ENCODE measurements around the gene ART5. TPM values are rescaled to one million over a fixed set of nuclear protein-coding genes. Genes with fewer than 3 reads are reported as not detected.

The ART5 gene, protein sequence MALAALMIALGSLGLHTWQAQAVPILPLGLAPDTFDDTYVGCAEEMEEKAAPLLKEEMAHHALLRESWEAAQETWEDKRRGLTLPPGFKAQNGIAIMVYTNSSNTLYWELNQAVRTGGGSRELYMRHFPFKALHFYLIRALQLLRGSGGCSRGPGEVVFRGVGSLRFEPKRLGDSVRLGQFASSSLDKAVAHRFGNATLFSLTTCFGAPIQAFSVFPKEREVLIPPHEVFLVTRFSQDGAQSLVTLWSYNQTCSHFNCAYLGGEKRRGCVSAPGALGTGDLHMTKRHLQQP
- not detected for total RNA-seq

DNA sequence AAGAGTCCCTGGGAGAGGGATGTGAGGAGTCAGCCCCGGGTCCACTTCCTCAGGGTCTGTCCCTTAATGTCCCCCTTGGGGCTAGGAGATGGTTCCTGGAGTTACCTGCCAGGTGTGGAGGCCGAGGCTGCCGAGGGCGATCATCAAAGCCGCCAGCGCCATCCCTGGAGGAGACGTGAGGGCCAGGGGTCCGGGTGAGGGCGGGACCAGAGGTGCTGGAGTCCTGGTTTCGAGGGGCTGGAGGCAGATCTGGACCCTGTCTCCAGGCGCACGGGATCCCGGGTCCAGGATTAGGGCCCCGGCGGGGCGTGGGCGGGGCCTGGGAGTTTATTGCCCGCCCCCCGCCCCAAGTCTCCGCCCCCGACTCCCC is at the start of gene ART5:
Gene ART5, minus strand, starts transcription at position 292 of the 370 bp plus-strand sequence. Its CDS starts 130 bp downstream, at position 162.

DNA sequence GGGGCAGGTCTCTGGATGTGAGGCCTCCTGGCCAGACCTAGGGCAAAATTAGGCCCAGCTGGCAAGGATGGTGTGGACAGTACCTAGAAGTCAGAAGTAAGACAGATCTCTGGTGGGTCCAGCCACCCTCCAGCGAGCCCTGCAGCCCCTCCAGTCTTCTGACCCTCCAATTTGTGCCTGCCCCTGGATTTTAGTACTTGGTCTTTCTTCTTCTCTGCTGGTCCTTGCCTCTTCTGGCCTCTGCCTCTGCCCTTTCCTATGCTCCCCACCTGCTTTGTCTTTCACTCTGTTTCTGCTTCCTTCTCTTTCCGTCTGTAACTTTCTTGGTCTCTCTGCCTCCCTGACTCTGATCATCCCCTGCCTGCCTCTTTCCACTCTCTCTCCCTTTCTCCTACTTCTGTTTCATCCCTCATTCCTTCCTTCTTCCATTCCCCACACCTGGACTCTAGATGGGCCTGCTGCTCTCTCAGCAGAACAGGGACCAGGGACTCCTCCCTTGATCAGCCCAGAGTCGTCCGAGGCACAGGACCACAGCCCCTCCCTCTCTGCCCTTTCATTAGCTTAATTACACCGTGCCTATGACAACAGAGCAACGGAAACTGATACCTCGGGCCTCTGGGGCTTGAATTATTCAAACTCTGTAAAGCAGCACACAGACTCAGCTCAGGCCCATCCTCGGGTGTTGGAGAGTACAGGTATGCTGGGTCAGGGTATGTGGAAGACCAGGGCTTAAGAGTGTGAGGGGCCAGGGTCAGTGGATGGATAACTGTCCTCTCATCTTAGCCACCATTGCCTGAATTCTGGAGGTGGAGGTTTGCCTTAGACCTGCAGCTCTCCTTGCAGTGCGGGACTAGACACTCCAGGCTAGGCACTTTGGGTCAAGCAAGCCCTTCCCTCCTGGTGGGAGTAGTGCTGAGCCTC is 29.8 kb upstream of the ART5 start, which contains the start of gene CHRNA10:
Gene CHRNA10, minus strand, starts transcription at position 51 of the 921 bp plus-strand sequence. CDS start 72 bp downstream, outside the sequence.

DNA sequence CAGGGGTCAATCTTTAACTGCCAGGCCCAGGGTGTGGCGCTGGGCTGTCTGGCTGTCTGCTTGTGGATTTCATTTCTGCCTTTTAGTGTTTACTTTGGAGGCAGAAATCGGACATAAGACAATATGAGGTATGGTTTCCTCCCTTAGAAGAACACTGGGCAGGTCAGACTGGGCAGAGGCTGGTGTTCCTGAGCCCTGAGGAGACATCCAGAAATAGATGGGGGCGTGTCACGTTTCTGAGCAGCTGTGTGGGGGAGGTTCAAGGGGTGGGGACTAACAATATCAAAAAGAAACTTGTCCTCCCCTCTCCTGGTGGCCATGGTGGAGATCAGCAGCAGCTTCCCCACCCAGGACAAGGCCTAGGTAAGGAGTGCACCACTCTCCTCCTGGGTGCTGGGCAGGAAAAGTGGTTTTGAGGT is 3.0 kb upstream of the ART5 start, which contains the start of gene ART1:
Gene ART1, plus strand, starts transcription at position 312 of the 419 bp plus-strand sequence. CDS start 14,086 bp downstream, outside the sequence.

Other genes with a start within 250 kb of the ART5 start
- gene ART1, start 3.1 kb upstream of the ART5 start, total RNA-seq = not detected
- 1 to 10 TPM; 1.7 to 1.9 TPM for gene CHRNA10, start 29.4 kb upstream of the ART5 start, total RNA-seq
- 10 to 100 TPM; 79.8 to 81.6 TPM for gene NUP98, start 155.6 kb upstream of the ART5 start, total RNA-seq
- 10 to 100 TPM; 22.1 to 24.5 TPM for gene PGAP2, start 166.6 kb upstream of the ART5 start, total RNA-seq
- gene RHOG, start 199.0 kb upstream of the ART5 start, total RNA-seq = 100 to 1,000 TPM; 148 to 153 TPM
- 10 to 100 TPM; 90.6 to 90.8 TPM for gene STIM1, start 213.7 kb upstream of the ART5 start, total RNA-seq

Data from activated naive CD4-positive, alpha-beta T cell treated with anti-CD3 and anti-CD28 coated beads, Interleukin-2, amount 10 ng/mL, durations not matched to agents 5 hours and 36 hours (primary cell).